ENCODE results near the gene ZC3H13. TPM values are rescaled to one million over a fixed set of nuclear protein-coding genes. Genes with fewer than 3 reads are reported as not detected.

ZC3H13 gene
- total and polyA plus RNA-seq, 2 of the 4 experiments (the other 2 are of a cell fraction), result 7.7 to 10.8 TPM

DNA sequence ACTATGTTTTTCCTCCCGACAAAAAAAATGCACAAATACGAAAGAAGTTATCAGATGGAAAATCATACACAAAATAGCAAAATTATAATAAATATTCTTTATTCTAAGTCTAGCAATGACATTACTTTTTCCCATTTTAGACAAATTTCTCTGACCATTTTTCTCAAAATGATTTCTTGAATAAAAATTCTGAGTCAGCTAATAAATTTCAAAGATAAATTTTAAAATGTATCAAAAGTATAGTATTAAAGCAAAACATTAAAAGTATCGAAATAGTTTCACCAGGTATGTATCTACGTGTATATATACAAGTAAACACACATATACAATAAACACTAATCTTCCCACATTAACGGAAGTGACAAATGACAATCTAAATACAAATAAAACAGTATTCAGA lies 8.9 kb downstream of the ZC3H13 start:
- ATAC-seq (ENCODE audit: low read depth), result no peak
- WGBS, 2 experiments (ENCODE audit: extremely low coverage in 2 of 2, insufficient read length in 1 of 2), result no CpG with 5 or more reads among the region's 5 CpGs

More for the DNA sequence above, 8.9 kb downstream of the ZC3H13 start:
- Histone ChIP-seq H3K4me2 (ENCODE audit: low read depth, low read length) (no peak overlapping the region), H3K9ac (ENCODE audit: low read depth, low read length) (no peak overlapping the region), H2AK5ac (ENCODE audit: low read depth, low read length) (no peak overlapping the region), H3K4me3 (ENCODE audit: insufficient read depth, low read depth, low read length) (no peak overlapping the region), H2BK5ac (ENCODE audit: low read depth, low read length, poor library complexity, severe bottlenecking) (no peak overlapping the region), H2AK9ac (replicated peaks; ENCODE audit: low read depth, low read length, poor library complexity) (no peak overlapping the region), H3K9me3 (ENCODE audit: control insufficient read depth, insufficient read depth, low read length) (no peaks in the 10 kb centered on the region), H3K23ac (ENCODE audit: low read depth, low read length) (no peak overlapping the region), H4K5ac (ENCODE audit: low read depth, low read length) (no peak overlapping the region), H4K8ac (ENCODE audit: low read depth in 2 of 2, low read length in 2 of 2) (no peak overlapping the region), H3K27ac (ENCODE audit: insufficient read depth, low read length) (no peak overlapping the region), H2BK20ac (ENCODE audit: low read depth, low read length) (no peak overlapping the region), H3K56ac (ENCODE audit: extremely low read depth, insufficient read depth, low read length) (no peak overlapping the region), H3K18ac (ENCODE audit: low read depth, low read length) (no peak overlapping the region), H3K9me1 (ENCODE audit: insufficient read depth, low read length) (peaks cover 4% of the 10 kb centered on the region; the same call in 1 of the 2 replicates), H2BK120ac (ENCODE audit: low read depth, low read length) (no peak overlapping the region), H2BK15ac (ENCODE audit: low read depth, low read length) (no peak overlapping the region), H3K79me1 (ENCODE audit: low read depth in 1 of 2, low read length in 2 of 2) (peaks cover 3 to 23% of the 10 kb centered on the region in 2 experiments; a peak in 2 of 4 replicates), H3K4me1 (ENCODE audit: control insufficient read depth, insufficient read depth, low read length) (peaks cover 4% of the 10 kb centered on the region), H3K36me3 (ENCODE audit: control insufficient read depth, insufficient read depth, low read length) (peaks cover 3% of the 10 kb centered on the region), H4K91ac (ENCODE audit: insufficient read depth, low read depth, low read length) (no peak overlapping the region), H3K4ac (ENCODE audit: low read depth, low read length) (no peak overlapping the region), H3K14ac (replicated peaks; ENCODE audit: low read depth, low read length) (no peak overlapping the region), H2AFZ (replicated peaks; ENCODE audit: low read length, poor library complexity) (no peak overlapping the region), H4K20me1 (ENCODE audit: insufficient read depth, low read length) (peaks cover 17% of the 10 kb centered on the region), H3K27me3 (ENCODE audit: control insufficient read depth, insufficient read depth, low read length) (no peaks in the 10 kb centered on the region)
- in situ Hi-C loops (cut with MboI; ENCODE audit: low sequenced_read_pairs), result no loop called here
- no peak for DNase-seq
- ChIA-PET POLR2A (ENCODE audit: unreplicated experiment) (no interaction called here), CTCF (no interaction called here)
- TF ChIP-seq MAFK (IDR thresholded peaks at IDR 0.05; ENCODE audit: low read depth, low read length) (peak; percentile 40; the same call in 1 of the 2 replicates), MXI1 (IDR thresholded peaks at IDR 0.05; ENCODE audit: borderline replicate concordance, low read depth, low read length) (no peak), CEBPB (IDR thresholded peaks at IDR 0.05; ENCODE audit: low read depth, low read length) (no peak), POLR2A (IDR thresholded peaks at IDR 0.05; ENCODE audit: low read depth, low read length) (no peak)
- TF ChIP-seq, protein P1, sequence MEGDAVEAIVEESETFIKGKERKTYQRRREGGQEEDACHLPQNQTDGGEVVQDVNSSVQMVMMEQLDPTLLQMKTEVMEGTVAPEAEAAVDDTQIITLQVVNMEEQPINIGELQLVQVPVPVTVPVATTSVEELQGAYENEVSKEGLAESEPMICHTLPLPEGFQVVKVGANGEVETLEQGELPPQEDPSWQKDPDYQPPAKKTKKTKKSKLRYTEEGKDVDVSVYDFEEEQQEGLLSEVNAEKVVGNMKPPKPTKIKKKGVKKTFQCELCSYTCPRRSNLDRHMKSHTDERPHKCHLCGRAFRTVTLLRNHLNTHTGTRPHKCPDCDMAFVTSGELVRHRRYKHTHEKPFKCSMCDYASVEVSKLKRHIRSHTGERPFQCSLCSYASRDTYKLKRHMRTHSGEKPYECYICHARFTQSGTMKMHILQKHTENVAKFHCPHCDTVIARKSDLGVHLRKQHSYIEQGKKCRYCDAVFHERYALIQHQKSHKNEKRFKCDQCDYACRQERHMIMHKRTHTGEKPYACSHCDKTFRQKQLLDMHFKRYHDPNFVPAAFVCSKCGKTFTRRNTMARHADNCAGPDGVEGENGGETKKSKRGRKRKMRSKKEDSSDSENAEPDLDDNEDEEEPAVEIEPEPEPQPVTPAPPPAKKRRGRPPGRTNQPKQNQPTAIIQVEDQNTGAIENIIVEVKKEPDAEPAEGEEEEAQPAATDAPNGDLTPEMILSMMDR (conservative IDR thresholded peaks at IDR 0.05; ENCODE audit: low read depth, low read length), result no peak
- TF ChIP-seq, protein P2, sequence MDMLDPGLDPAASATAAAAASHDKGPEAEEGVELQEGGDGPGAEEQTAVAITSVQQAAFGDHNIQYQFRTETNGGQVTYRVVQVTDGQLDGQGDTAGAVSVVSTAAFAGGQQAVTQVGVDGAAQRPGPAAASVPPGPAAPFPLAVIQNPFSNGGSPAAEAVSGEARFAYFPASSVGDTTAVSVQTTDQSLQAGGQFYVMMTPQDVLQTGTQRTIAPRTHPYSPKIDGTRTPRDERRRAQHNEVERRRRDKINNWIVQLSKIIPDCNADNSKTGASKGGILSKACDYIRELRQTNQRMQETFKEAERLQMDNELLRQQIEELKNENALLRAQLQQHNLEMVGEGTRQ (IDR thresholded peaks at IDR 0.05; ENCODE audit: low read depth, low read length), result no peak
- dilution Hi-C loops (cut with HindIII; ENCODE audit: low sequenced_read_pairs, unreplicated experiment), result no loop called here
- no TSS peak for BruUV-seq (replicated peaks)
- intact Hi-C loops (cut with micrococcal nuclease), result no loop called here

Measured in IMR-90 (cell line).